Hepatocyte (in vitro differentiated cells): ENCODE measurements around the gene NPC2. TPM values are rescaled to one million over a fixed set of nuclear protein-coding genes. Genes with fewer than 3 reads are reported as not detected.

Experiments used
- DNase-seq: peaks from one replicate; pipeline ENCODE4 v3.0.0-alpha.2; 2016; ENCODE audit warnings: low spot score
- H2AFZ ChIP-seq: fragments of 200-600 bp; sonication (generic); 2 replicates; pipeline ENCODE4 v1.6.0; 2016; ENCODE audit warnings: antibody characterized with exemption, mild to moderate bottlenecking
- H3K27ac ChIP-seq: fragments of 200-600 bp; sonication (generic); 2 replicates; pipeline ENCODE4 v1.5.1; 2016; ENCODE audit warnings: mild to moderate bottlenecking
- H3K27me3 ChIP-seq: fragments of 200-600 bp; sonication (generic); 2 replicates; pipeline ENCODE4 v1.6.1; 2016
- H3K36me3 ChIP-seq: fragments of 200-600 bp; sonication (generic); replicated peaks from 2 replicates; pipeline ENCODE4 v1.5.1; 2016; ENCODE audit warnings: low read depth; ENCODE audit not compliant: insufficient read depth
- H3K4me1 ChIP-seq: fragments of 200-600 bp; sonication (generic); 2 replicates; pipeline ENCODE4 v1.5.1; 2016; ENCODE audit warnings: mild to moderate bottlenecking, moderate library complexity; ENCODE audit not compliant: insufficient read depth
- H3K4me2 ChIP-seq: fragments of 200-600 bp; sonication (generic); 2 replicates; pipeline ENCODE4 v1.6.0; 2016
- H3K4me3 ChIP-seq: fragments of 200-600 bp; sonication (generic); 2 replicates; pipeline ENCODE4 v1.5.1; 2016; ENCODE audit warnings: mild to moderate bottlenecking
- H3K79me2 ChIP-seq: fragments of 200-600 bp; sonication (generic); 2 replicates; pipeline ENCODE4 v1.6.0; 2017; ENCODE audit warnings: mild to moderate bottlenecking
- H3K9me2 ChIP-seq: fragments of 200-600 bp; sonication (generic); replicated peaks from 2 replicates; pipeline ENCODE4 v1.6.0; 2017; ENCODE audit warnings: mild to moderate bottlenecking; ENCODE audit not compliant: insufficient read depth
- H3K9me3 ChIP-seq: fragments of 200-600 bp; sonication (generic); 2 replicates; pipeline ENCODE4 v1.5.1; 2016; ENCODE audit warnings: low read depth, mild to moderate bottlenecking
- H4K20me1 ChIP-seq: fragments of 200-600 bp; sonication (generic); 2 replicates; pipeline ENCODE4 v1.6.0; 2016; ENCODE audit warnings: mild to moderate bottlenecking; ENCODE audit not compliant: insufficient read depth, poor library complexity, severe bottlenecking
- CTCF ChIP-seq: fragments of 200-600 bp; sonication (generic); IDR thresholded peaks from 2 replicates; pipeline ENCODE4 v1.5.1; 2016; ENCODE audit warnings: antibody characterized with exemption, mild to moderate bottlenecking; ENCODE audit not compliant: poor library complexity
- EZH2 ChIP-seq: fragments of 200-600 bp; sonication (generic); IDR thresholded peaks from 2 replicates; pipeline ENCODE4 v1.6.1; 2016; ENCODE audit warnings: antibody characterized with exemption, mild to moderate bottlenecking, borderline replicate concordance
- EZH2phosphoT487 ChIP-seq: fragments of 200-600 bp; sonication (generic); IDR thresholded peaks from one replicate; pipeline ENCODE4 v1.6.1; 2018; ENCODE audit warnings: antibody characterized with exemption, mild to moderate bottlenecking, low read depth, moderate library complexity; ENCODE audit not compliant: unreplicated experiment, severe bottlenecking
- WGBS: methylation state at CpG from one replicate; pipeline ENCODE4 v1.1.6; 2016; ENCODE audit warnings: low lambda C conversion rate; ENCODE audit errors: missing lambda C conversion rate; 5-methylcytosine and 5-hydroxymethylcytosine counted together
- polyA plus RNA-seq: library from polyadenylated mRNA; unstranded; fragments of >200 nt; fragmentation: Nextera tagmentation; extraction: Ambion mirVana; gene quantifications from 2 replicates; pipeline ENCODE4 v1.2.1, GENCODE V29; 2016
- total RNA-seq: library from RNA; depleted of rRNA; stranded (reverse); fragments of >200 nt; gene quantifications from 2 replicates; pipeline ENCODE4 v1.2.3, GENCODE V29; 2014

NPC2 gene
- total and polyA plus RNA-seq, 2 experiments from 2014 or later: 602 to 1,339 TPM

GRCh38 chr14:74500417-74501134 lies 7.5 kb upstream of the NPC2 start:
- no peak for TF ChIP-seq CTCF
- TF ChIP-seq EZH2: no peak
- TF ChIP-seq EZH2phosphoT487: no peak
- Histone ChIP-seq H3K79me2 (peaks cover 4% of the 10 kb centered on the region), H3K4me3 (no peak overlapping the region), H4K20me1 (no peaks in the 10 kb centered on the region), H3K27me3 (no peaks in the 10 kb centered on the region), H3K4me1 (no peaks in the 10 kb centered on the region), H2AFZ (no peak overlapping the region), H3K36me3 (no peaks in the 10 kb centered on the region), H3K27ac (no peak overlapping the region), H3K9me3 (no peaks in the 10 kb centered on the region), H3K9me2 (no peaks in the 10 kb centered on the region), H3K4me2 (no peak overlapping the region)
- WGBS: 85% methylated on average over 9 of the region's 10 CpGs
- no peak for DNase-seq

DNA sequence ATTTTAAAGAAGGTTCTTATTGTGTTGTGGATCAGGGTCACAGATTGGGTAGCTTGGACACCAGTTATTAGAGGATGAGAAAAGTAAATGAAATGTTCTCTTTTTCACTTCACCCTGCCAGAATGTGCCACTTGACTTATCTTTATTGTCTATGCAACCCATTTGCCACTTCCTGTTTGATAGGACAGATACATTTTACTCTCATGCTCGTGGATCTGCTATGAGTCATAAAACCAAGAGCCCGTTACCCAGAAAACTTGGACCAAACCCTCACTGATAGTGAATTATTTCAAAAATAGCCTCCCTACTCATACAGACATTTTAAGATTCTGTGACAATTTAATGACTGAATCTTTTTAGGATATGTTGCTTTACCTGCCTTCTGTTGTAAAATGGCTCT lies 2.3 kb upstream of the NPC2 start:
- Histone ChIP-seq H3K27ac (no peak overlapping the region), H3K4me2 (peak overlapping the region; percentile 90), H3K4me1 (peaks cover 13% of the 10 kb centered on the region), H3K79me2 (peaks cover 38% of the 10 kb centered on the region), H3K27me3 (no peaks in the 10 kb centered on the region), H3K4me3 (no peak overlapping the region), H3K9me3 (no peaks in the 10 kb centered on the region), H2AFZ (no peak overlapping the region), H3K9me2 (no peaks in the 10 kb centered on the region), H3K36me3 (no peaks in the 10 kb centered on the region), H4K20me1 (peaks cover 9% of the 10 kb centered on the region)
- DNase-seq: no peak
- TF ChIP-seq EZH2 (no peak), CTCF (no peak), EZH2phosphoT487 (no peak)
- 87% methylated on average over 2 of the region's 2 CpGs for WGBS

DNA sequence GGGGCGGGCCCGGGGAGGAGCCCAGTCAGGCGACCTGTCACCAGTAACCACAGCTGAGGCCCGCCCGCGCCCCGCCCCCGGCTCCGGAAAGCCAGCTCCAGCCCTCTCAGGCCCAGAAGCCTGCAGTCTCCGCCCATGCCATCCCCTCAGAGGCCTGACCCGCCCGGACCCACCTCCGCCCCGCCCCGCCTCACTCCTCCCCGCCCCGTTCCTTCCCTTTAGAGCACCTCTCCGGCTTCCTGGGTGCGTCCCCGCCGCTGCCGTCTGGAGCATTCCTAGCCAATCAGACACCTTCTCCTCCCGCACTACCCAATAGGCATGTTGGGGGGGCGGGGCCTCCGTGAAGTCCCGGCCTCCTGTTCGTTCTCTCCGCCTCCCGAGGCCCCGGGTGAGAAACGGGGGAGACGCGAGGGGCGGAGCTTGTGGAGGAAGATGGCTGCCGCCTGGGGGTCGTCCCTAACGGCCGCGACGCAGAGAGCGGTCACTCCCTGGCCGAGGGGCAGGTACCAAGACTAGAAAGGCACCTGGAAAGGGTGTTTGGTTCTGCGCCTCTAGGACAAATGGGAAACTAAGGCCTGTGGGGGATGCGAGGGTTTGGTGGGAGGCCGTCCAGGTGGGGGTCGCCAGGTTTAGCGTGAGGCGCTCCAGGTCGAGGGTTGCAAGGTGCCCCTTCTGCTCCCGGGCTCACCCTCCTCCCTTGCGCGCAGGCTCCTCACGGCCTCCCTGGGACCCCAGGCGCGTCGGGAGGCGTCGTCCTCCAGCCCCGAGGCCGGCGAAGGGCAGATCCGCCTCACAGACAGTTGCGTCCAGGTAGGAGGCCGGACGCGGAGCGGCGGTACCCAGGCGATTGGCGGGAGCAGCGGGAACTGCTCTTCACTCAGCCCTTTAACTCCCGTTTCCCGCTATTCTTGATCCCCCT lies 497 bp upstream of the NPC2 start, which contains the start of gene ISCA2:
Gene ISCA2 (plus strand): TSS at position 423 of the 919 bp plus-strand sequence. CDS start 10 bp downstream, at position 433.
- H3K4me3 ChIP-seq: peak within 1 kb of the TSS; percentile 85
- H3K79me2 ChIP-seq: peaks cover 55% of the 10 kb centered on the region
- peaks cover 13% of the 10 kb centered on the region for H3K4me1 ChIP-seq
- H2AFZ ChIP-seq: peak within 1 kb of the TSS; percentile 90
- H3K4me2 ChIP-seq: peak within 1 kb of the TSS; percentile 90
- H3K36me3 ChIP-seq: no peaks in the 10 kb centered on the region
- H3K9me3 ChIP-seq: no peaks in the 10 kb centered on the region
- H3K27ac ChIP-seq: peak within 1 kb of the TSS; percentile 96
- peak; percentile 99 for DNase-seq
- no peaks in the 10 kb centered on the region for H3K9me2 ChIP-seq
- no peaks in the 10 kb centered on the region for H3K27me3 ChIP-seq
- 2% methylated on average over 56 of the region's 73 CpGs for WGBS
- peaks cover 23% of the 10 kb centered on the region for H4K20me1 ChIP-seq
- TF ChIP-seq EZH2phosphoT487 (no peak), CTCF (no peak), EZH2 (no peak)
